Ovary (tissue), 9 donors: ENCODE results near the gene CLDN25. TPM values are rescaled to one million over a fixed set of nuclear protein-coding genes. Genes with fewer than 3 reads are reported as not detected.

Experiments
- DNase-seq, 5 donors: peaks; one replicate each; pipeline ENCODE4 v3.0.0-alpha.2; 2019 to 2020
- H3K27ac ChIP-seq, 2 donors: fragments of 200-600 bp; one replicate each; pipeline versions ENCODE4 v1.5.1 to v1.8.0; 2019 to 2022
- H3K27me3 ChIP-seq: fragments of 200-600 bp; one replicate; pipeline ENCODE4 v1.8.0; 2022
- H3K36me3 ChIP-seq: fragments of 200-600 bp; sonication (generic); one replicate; pipeline ENCODE4 v1.5.1; 2019
- H3K4me1 ChIP-seq: one replicate; pipeline ENCODE4 v1.8.1; 2013; ENCODE audit warnings: mild to moderate bottlenecking, moderate library complexity; ENCODE audit not compliant: insufficient read depth
- H3K4me3 ChIP-seq: fragments of 200-600 bp; sonication (generic); one replicate; pipeline ENCODE4 v1.5.1; 2017
- H3K9me3 ChIP-seq, 2 donors: fragments of 200-600 bp in 1 of 2; sonication (generic) in 1 of 2; one replicate each; pipeline versions ENCODE4 v1.5.1 to v1.8.1; 2013 to 2019; ENCODE audit warnings: mild to moderate bottlenecking in 1 of 2, moderate library complexity in 1 of 2
- EP300 ChIP-seq: sonication (generic); formaldehyde crosslinking; IDR thresholded peaks from one replicate; pipeline ENCODE4 v1.6.1; 2017; ENCODE audit warnings: antibody characterized with exemption
- POLR2A ChIP-seq: fragments of 450-650 bp; IDR thresholded peaks from one replicate; pipeline ENCODE4 v1.6.1; 2017; ENCODE audit warnings: antibody characterized with exemption, mild to moderate bottlenecking, moderate library complexity
- WGBS, 3 donors: extraction: QIAGEN DNeasy Blood & Tissue Kit in 1 of 3; methylation state at CpG; one replicate each; pipeline versions ENCODE4 v1.1.5 to v1.1.7; 2013 to 2017; 5-methylcytosine and 5-hydroxymethylcytosine counted together
- intact Hi-C, 4 donors: fragments of 100-400 bp; cut with DNase I; formaldehyde crosslinking; loops; one replicate each; pipeline versions ENCODE4 v1.11.0 to v1.15.1; 2022 to 2023
- polyA plus RNA-seq, 2 donors: library from polyadenylated mRNA; stranded (reverse); fragments of 200-250 nt in 1 of 2; fragments of 350-450 nt in 1 of 2; fragmentation: Illumina TruSeq in 1 of 2; extraction: RNeasy Lipid Tissue Mini Kit (QIAGEN cat#74804) in 1 of 2; gene quantifications; one replicate each; pipeline ENCODE4 v1.2.3, GENCODE V29; 2013 to 2014
- total RNA-seq, 7 donors: library from RNA; depleted of rRNA in 2 of 7; stranded (reverse); fragments of >200 nt in 2 of 7; fragmentation: NEBNext Ultra II Directional in 3 of 7; extraction: Animal tissue kit (Norgen Biotek cat#: 25700) in 3 of 7; gene quantifications; one replicate each; pipeline versions ENCODE4 v1.1.0 to v1.2.4, GENCODE V29; 2016 to 2023
- TF ChIP-seq, protein P1 (sequence below), 3 donors: fragments of 450-650 bp in 2 of 3; fragments of 200-600 bp in 1 of 3; IDR thresholded peaks; one replicate each; pipeline versions ENCODE4 v1.5.1 to v1.8.0; 2016 to 2022; ENCODE audit warnings: antibody characterized with exemption in 3 of 3, mild to moderate bottlenecking in 1 of 3
- donor health status: DM: no; HTN: no; CAD: no; lungs with moderate emphysema.
- donor health status: DM: no; HTN: no; CAD: no.
- donor health status: Bipolar disorder and iron deficiency.
- donor health status: DM: yes; HTN: yes; CAD: no.
- donor health status: DM: no; HTN: no; CAD: no.
- donor health status: DM: yes; HTN: yes; CAD: no.

CLDN25 gene
- total and polyA plus RNA-seq, 9 donors = not detected

GRCh38 chr11:113817162-113817561 is 37.6 kb downstream of the CLDN25 start:
- H3K27ac ChIP-seq = no peak overlapping the region
- intact Hi-C loops = no loop called here
- no peaks in the 10 kb centered on the region for H3K27me3 ChIP-seq
- H3K9me3 ChIP-seq = no peaks in the 10 kb centered on the region
- 91 to 95% (median 92%) methylated on average over 1 of the region's 1 CpG for WGBS, 3 donors
- H3K4me3 ChIP-seq = no peak overlapping the region
- DNase-seq = no peak
- peaks cover 2% of the 10 kb centered on the region for H3K4me1 ChIP-seq
- TF ChIP-seq EP300 (no peak), POLR2A (no peak)
- TF ChIP-seq, protein P1, sequence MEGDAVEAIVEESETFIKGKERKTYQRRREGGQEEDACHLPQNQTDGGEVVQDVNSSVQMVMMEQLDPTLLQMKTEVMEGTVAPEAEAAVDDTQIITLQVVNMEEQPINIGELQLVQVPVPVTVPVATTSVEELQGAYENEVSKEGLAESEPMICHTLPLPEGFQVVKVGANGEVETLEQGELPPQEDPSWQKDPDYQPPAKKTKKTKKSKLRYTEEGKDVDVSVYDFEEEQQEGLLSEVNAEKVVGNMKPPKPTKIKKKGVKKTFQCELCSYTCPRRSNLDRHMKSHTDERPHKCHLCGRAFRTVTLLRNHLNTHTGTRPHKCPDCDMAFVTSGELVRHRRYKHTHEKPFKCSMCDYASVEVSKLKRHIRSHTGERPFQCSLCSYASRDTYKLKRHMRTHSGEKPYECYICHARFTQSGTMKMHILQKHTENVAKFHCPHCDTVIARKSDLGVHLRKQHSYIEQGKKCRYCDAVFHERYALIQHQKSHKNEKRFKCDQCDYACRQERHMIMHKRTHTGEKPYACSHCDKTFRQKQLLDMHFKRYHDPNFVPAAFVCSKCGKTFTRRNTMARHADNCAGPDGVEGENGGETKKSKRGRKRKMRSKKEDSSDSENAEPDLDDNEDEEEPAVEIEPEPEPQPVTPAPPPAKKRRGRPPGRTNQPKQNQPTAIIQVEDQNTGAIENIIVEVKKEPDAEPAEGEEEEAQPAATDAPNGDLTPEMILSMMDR (IDR thresholded peaks at IDR 0.05) = no peak
- no peaks in the 10 kb centered on the region for H3K36me3 ChIP-seq

DNA sequence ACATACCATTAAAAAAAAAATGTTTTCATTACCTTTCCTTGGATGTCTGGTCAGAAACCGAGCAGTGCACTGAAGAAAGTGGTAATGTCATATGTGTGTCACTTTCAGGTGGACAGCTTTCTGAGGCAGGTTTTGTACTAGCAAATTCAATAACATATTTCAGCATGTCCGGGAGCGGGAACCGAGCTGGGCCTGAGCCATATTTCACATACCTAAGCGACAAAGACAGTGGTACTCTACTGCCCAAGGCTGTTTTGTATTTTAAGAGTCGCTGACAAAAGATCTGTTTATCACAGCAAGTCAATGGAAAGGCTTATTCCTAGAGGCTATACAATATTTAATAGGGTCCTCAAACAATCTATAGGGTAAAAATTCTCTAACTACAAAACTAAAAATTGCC is 38.0 kb downstream of the CLDN25 start:
- no peak for TF ChIP-seq POLR2A
- TF ChIP-seq EP300 = no peak
- TF ChIP-seq, protein P1 (IDR thresholded peaks at IDR 0.05) = no peak
- Histone ChIP-seq H3K36me3 (no peaks in the 10 kb centered on the region), H3K27ac (no peak overlapping the region), H3K27me3 (no peaks in the 10 kb centered on the region), H3K4me1 (peaks cover 2% of the 10 kb centered on the region), H3K4me3 (no peak overlapping the region), H3K9me3 (no peaks in the 10 kb centered on the region)
- 91 to 94% (median 92%) methylated on average over 6 of the region's 6 CpGs for WGBS, 3 donors
- intact Hi-C loops = no loop called here
- DNase-seq = no peak

GRCh38 chr11:113818426-113818825 is 38.8 kb downstream of the CLDN25 start:
- Histone ChIP-seq H3K4me3 (no peak overlapping the region), H3K27ac (no peak overlapping the region), H3K4me1 (peaks cover 2% of the 10 kb centered on the region), H3K36me3 (no peaks in the 10 kb centered on the region), H3K9me3 (no peaks in the 10 kb centered on the region), H3K27me3 (no peaks in the 10 kb centered on the region)
- 96 to 100% (median 99%) methylated on average over 3 of the region's 3 CpGs for WGBS, 3 donors
- intact Hi-C loops = no loop called here
- TF ChIP-seq, protein P1 (IDR thresholded peaks at IDR 0.05) = no peak
- TF ChIP-seq POLR2A (no peak), EP300 (no peak)
- DNase-seq = no peak

DNA sequence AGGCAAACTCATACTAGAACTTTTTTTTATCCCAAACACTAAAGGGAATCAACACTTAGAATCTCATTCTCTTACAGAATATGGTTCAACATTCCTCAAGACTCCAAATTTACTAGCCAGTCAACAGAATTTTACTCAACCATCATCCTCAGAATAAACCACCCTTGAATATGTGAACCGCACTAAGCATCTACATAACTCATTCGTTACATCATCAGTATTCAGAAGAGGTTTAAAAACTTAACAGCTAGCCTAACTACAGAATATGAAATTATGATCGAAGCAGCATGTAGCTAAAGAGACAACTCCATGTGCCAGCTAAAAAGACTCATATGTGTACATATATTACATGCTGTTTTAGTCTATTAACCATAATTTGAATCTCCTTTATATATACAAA is 47.9 kb downstream of the CLDN25 start:
- WGBS, 3 donors = 95 to 99% (median 98%) methylated on average over 3 of the region's 3 CpGs
- intact Hi-C loops = no loop called here

More for the DNA sequence above, 47.9 kb downstream of the CLDN25 start:
- Histone ChIP-seq H3K9me3 (no peaks in the 10 kb centered on the region), H3K36me3 (no peaks in the 10 kb centered on the region), H3K4me1 (no peaks in the 10 kb centered on the region), H3K27ac (no peak overlapping the region), H3K4me3 (no peak overlapping the region), H3K27me3 (no peaks in the 10 kb centered on the region)
- TF ChIP-seq, protein P1 (IDR thresholded peaks at IDR 0.05) = no peak
- TF ChIP-seq POLR2A (no peak), EP300 (no peak)
- no peak for DNase-seq
